Measurements from ENCODE around the gene TNFRSF11A.

GRCh38 chr18:62369129-62369644 is 44.1 kb downstream of the TNFRSF11A start:
- TF ChIP-seq, protein P1, sequence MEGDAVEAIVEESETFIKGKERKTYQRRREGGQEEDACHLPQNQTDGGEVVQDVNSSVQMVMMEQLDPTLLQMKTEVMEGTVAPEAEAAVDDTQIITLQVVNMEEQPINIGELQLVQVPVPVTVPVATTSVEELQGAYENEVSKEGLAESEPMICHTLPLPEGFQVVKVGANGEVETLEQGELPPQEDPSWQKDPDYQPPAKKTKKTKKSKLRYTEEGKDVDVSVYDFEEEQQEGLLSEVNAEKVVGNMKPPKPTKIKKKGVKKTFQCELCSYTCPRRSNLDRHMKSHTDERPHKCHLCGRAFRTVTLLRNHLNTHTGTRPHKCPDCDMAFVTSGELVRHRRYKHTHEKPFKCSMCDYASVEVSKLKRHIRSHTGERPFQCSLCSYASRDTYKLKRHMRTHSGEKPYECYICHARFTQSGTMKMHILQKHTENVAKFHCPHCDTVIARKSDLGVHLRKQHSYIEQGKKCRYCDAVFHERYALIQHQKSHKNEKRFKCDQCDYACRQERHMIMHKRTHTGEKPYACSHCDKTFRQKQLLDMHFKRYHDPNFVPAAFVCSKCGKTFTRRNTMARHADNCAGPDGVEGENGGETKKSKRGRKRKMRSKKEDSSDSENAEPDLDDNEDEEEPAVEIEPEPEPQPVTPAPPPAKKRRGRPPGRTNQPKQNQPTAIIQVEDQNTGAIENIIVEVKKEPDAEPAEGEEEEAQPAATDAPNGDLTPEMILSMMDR (IDR thresholded peaks at IDR 0.05) = no peak
- TF ChIP-seq POLR2A (IDR thresholded peaks at IDR 0.05) (no peak), POLR2AphosphoS5 (IDR thresholded peaks at IDR 0.05) (no peak)
